Measurements from ENCODE around the gene NWD2.

Gene NWD2

GRCh38 chr4:37443137-37443536 is 198.6 kb downstream of the NWD2 start:
- no peak for DNase-seq

GRCh38 chr4:37445023-37445422 is 200.5 kb downstream of the NWD2 start:
- DNase-seq = no peak

GRCh38 chr4:37446016-37446415 is 201.5 kb downstream of the NWD2 start:
- DNase-seq = no peak

- no peak for DNase-seq
Observed at GRCh38 chr4:37447886-37448285, 203.3 kb downstream of the NWD2 start.

- DNase-seq = no peak
Observed at GRCh38 chr4:37450309-37450708, 205.8 kb downstream of the NWD2 start.

- no peak for DNase-seq
Observed at GRCh38 chr4:37450911-37451310, 206.4 kb downstream of the NWD2 start.

GRCh38 chr4:37451656-37452055 is 207.1 kb downstream of the NWD2 start:
- DNase-seq = no peak

- DNase-seq = peak; percentile 42
Observed at GRCh38 chr4:37452952-37453280, 208.4 kb downstream of the NWD2 start.

GRCh38 chr4:37453281-37453998 is 208.9 kb downstream of the NWD2 start:
- peak; percentile 30 for DNase-seq

- no peak for DNase-seq
Observed at GRCh38 chr4:37453999-37454800, 209.7 kb downstream of the NWD2 start.

GRCh38 chr4:37455301-37456131 is 211.0 kb downstream of the NWD2 start:
- no peak for DNase-seq

- DNase-seq = no peak
Observed at GRCh38 chr4:37461801-37462200, 217.3 kb downstream of the NWD2 start.

GRCh38 chr4:37463033-37463856 is 218.7 kb downstream of the NWD2 start:
- DNase-seq = no peak

- no peak for DNase-seq
Observed at GRCh38 chr4:37464373-37465128, 220.0 kb downstream of the NWD2 start.

GRCh38 chr4:37465296-37465695 is 220.8 kb downstream of the NWD2 start:
- DNase-seq = no peak

GRCh38 chr4:37465845-37466244 is 221.3 kb downstream of the NWD2 start:
- DNase-seq = no peak

GRCh38 chr4:37467223-37467622 is 222.7 kb downstream of the NWD2 start:
- no peak for DNase-seq

- no peak for DNase-seq
Observed at GRCh38 chr4:37467824-37468223, 223.3 kb downstream of the NWD2 start.

GRCh38 chr4:37469286-37469685 is 224.7 kb downstream of the NWD2 start:
- DNase-seq = no peak

GRCh38 chr4:37470245-37470644 is 225.7 kb downstream of the NWD2 start:
- DNase-seq = no peak

- DNase-seq = no peak
Observed at GRCh38 chr4:37471093-37471492, 226.6 kb downstream of the NWD2 start.

GRCh38 chr4:37471971-37472370 is 227.4 kb downstream of the NWD2 start:
- DNase-seq = no peak
